A549 (cell line): Measurements from ENCODE around the gene CUEDC2. TPM values are rescaled to one million over a fixed set of nuclear protein-coding genes. Genes with fewer than 3 reads are reported as not detected.

Source experiments
- ATAC-seq, 2 experiments: fragments of 200-7000 bp in 1 of 2; fragments of >200 bp in 1 of 2; cut with Nextera tagmentation in 1 of 2; cut with Tn5 transposase in 1 of 2; 3 replicates each; pipeline versions ENCODE4 v1.8.0 to v1.9.1; 2018 to 2020; ENCODE audit warnings: mild to moderate bottlenecking in 1 of 2, moderate library complexity in 1 of 2
- CTCF ChIA-PET: fragments of 300-600 bp; sonication (Branson Sonifier 250); formaldehyde crosslinking; extraction: SDS; loops from one replicate; lab custom pipeline; 2021; ENCODE audit warnings: antibody characterized with exemption, inconsistent platforms; lab: Yijun Ruan, JAX
- POLR2A ChIA-PET: fragments of 350-600 bp; formaldehyde crosslinking; extraction: SDS; loops from one replicate; lab custom pipeline; 2021; ENCODE audit warnings: antibody characterized with exemption, inconsistent platforms; lab: Yijun Ruan, JAX
- DNase-seq, 2 experiments: peaks; one replicate each; pipeline versions ENCODE4 v3.0.0 to v3.0.0-alpha.2; 2011 to 2016; ENCODE audit warnings: low read depth in 1 of 2, low spot score in 1 of 2
- FAIRE-seq: peaks from 2 replicates; lab custom pipeline; 2011; peaks lifted over from hg19 to GRCh38; lab: Jason Lieb, UNC
- H3K27ac ChIP-seq, 2 experiments: fragments of >200 bp; sonication (Bioruptor Twin); formaldehyde crosslinking; 3 replicates each; pipeline ENCODE4 v1.5.1; 2016 to 2017
- H3K4me1 ChIP-seq: fragments of >200 bp; sonication (Bioruptor Twin); formaldehyde crosslinking; 3 replicates; pipeline ENCODE4 v1.6.1; 2016
- H3K4me2 ChIP-seq: fragments of >200 bp; sonication (Bioruptor Twin); formaldehyde crosslinking; 3 replicates; pipeline ENCODE4 v1.6.1; 2016
- H3K4me3 ChIP-seq: fragments of >200 bp; sonication (Bioruptor Twin); formaldehyde crosslinking; 3 replicates; pipeline ENCODE4 v1.5.1; 2016
- H3K9me3 ChIP-seq: fragments of >200 bp; sonication (Bioruptor Twin); formaldehyde crosslinking; 3 replicates; pipeline ENCODE4 v1.6.1; 2016
- BHLHE40 ChIP-seq: IDR thresholded peaks from 2 replicates; pipeline ENCODE4 v1.6.1; 2012; ENCODE audit warnings: low read depth, low read length, inconsistent platforms
- CBX2 ChIP-seq: fragments of 200-600 bp; sonication (generic); IDR thresholded peaks from 2 replicates; pipeline ENCODE4 v1.6.1; 2016; ENCODE audit warnings: low read depth, mild to moderate bottlenecking, borderline replicate concordance
- CHD2 ChIP-seq: fragments of 150-350 bp; IDR thresholded peaks from 2 replicates; pipeline ENCODE4 v1.6.1; 2014; ENCODE audit warnings: low read length; ENCODE audit not compliant: partially characterized antibody
- CHD4 ChIP-seq: fragments of 200-600 bp; sonication (generic); IDR thresholded peaks from 2 replicates; pipeline ENCODE4 v1.6.1; 2016; ENCODE audit warnings: antibody characterized with exemption, mild to moderate bottlenecking, borderline replicate concordance
- EP300 ChIP-seq, 2 experiments: fragments of >200 bp; sonication (Bioruptor Twin); formaldehyde crosslinking; IDR thresholded peaks; 2 replicates in 1 of 2; 3 replicates in 1 of 2; pipeline ENCODE4 v1.6.1; 2016 to 2017
- FOXS1 ChIP-seq: fragments of 250-450 bp; sonication (Bioruptor Pico); IDR thresholded peaks from 2 replicates; pipeline ENCODE4 v1.5.0; 2020; ENCODE audit warnings: mild to moderate bottlenecking, moderate library complexity
- HES2 ChIP-seq: fragments of >200 bp; sonication (Bioruptor Twin); formaldehyde crosslinking; IDR thresholded peaks from 2 replicates; pipeline ENCODE4 v1.6.1; 2016
- JUN ChIP-seq, 2 experiments: fragments of >200 bp; sonication (Bioruptor Twin); formaldehyde crosslinking; IDR thresholded peaks; 2 replicates in 1 of 2; 3 replicates in 1 of 2; pipeline ENCODE4 v1.6.1; 2016 to 2017
- KDM1A ChIP-seq: fragments of 200-600 bp; sonication (generic); IDR thresholded peaks from 2 replicates; pipeline ENCODE4 v1.6.1; 2016; ENCODE audit warnings: low read depth, mild to moderate bottlenecking
- KDM5A ChIP-seq: fragments of 200-600 bp; sonication (generic); IDR thresholded peaks from 2 replicates; pipeline ENCODE4 v1.6.1; 2016; ENCODE audit warnings: antibody characterized with exemption, mild to moderate bottlenecking
- MAZ ChIP-seq: fragments of 150-350 bp; IDR thresholded peaks from 2 replicates; pipeline ENCODE4 v1.6.1; 2014; ENCODE audit warnings: antibody characterized with exemption, low read depth, low read length, borderline replicate concordance
- MYC ChIP-seq: IDR thresholded peaks from 2 replicates; pipeline ENCODE4 v1.6.1; 2012; ENCODE audit warnings: mild to moderate bottlenecking, inconsistent platforms, low read length, improper control_type of control experiment, borderline replicate concordance
- NPAS2 ChIP-seq: fragments of 250-450 bp; sonication (Bioruptor Pico); IDR thresholded peaks from 2 replicates; pipeline ENCODE4 v1.8.0; 2022; ENCODE audit warnings: mild to moderate bottlenecking, moderate library complexity, borderline replicate concordance
- NR3C1 ChIP-seq: fragments of >200 bp; sonication (Bioruptor Twin); formaldehyde crosslinking; IDR thresholded peaks from 3 replicates; pipeline ENCODE4 v1.6.1; 2017
- PBX3 ChIP-seq: IDR thresholded peaks from 2 replicates; pipeline ENCODE4 v1.6.1; 2012
- RAD21 ChIP-seq, 2 experiments: fragments of >200 bp in 1 of 2; sonication (Bioruptor Twin) in 1 of 2; formaldehyde crosslinking in 1 of 2; IDR thresholded peaks in 1 of 2; conservative IDR thresholded peaks in 1 of 2; 2 replicates in 1 of 2; 3 replicates in 1 of 2; pipeline ENCODE4 v1.6.1; 2012 to 2018; ENCODE audit warnings: inconsistent platforms in 1 of 2
- RCOR1 ChIP-seq: fragments of 150-350 bp; IDR thresholded peaks from 2 replicates; pipeline ENCODE4 v1.6.1; 2014; ENCODE audit warnings: antibody characterized with exemption, low read length, low read depth
- RFX5 ChIP-seq: fragments of 450-650 bp; IDR thresholded peaks from 2 replicates; pipeline ENCODE4 v1.7.1; 2014; ENCODE audit warnings: antibody characterized with exemption, mild to moderate bottlenecking, moderate library complexity
- RNF2 ChIP-seq: fragments of 200-600 bp; sonication (generic); IDR thresholded peaks from 2 replicates; pipeline ENCODE4 v1.6.1; 2016; ENCODE audit warnings: low read depth, mild to moderate bottlenecking, antibody characterized with exemption, moderate library complexity, borderline replicate concordance
- TFCP2L1 ChIP-seq: fragments of 250-450 bp; sonication (Bioruptor Pico); IDR thresholded peaks from 2 replicates; pipeline ENCODE4 v1.5.0; 2021; ENCODE audit warnings: mild to moderate bottlenecking
- USF2 ChIP-seq: fragments of 450-650 bp; IDR thresholded peaks from 2 replicates; pipeline ENCODE4 v1.6.1; 2014; ENCODE audit warnings: antibody characterized with exemption
- ZC3H11A ChIP-seq: fragments of 450-650 bp; IDR thresholded peaks from 2 replicates; pipeline ENCODE4 v1.6.1; 2014; ENCODE audit warnings: antibody characterized with exemption, mild to moderate bottlenecking
- ZNF302 ChIP-seq: fragments of 250-450 bp; sonication (Bioruptor Pico); IDR thresholded peaks from 2 replicates; pipeline ENCODE4 v1.9.0; 2021; ENCODE audit warnings: inconsistent platforms, mild to moderate bottlenecking, moderate library complexity
- WGBS: methylation state at CpG from one replicate; pipeline ENCODE4 v1.1.6; 2017; ENCODE audit errors: missing lambda C conversion rate; 5-methylcytosine and 5-hydroxymethylcytosine counted together
- polyA plus RNA-seq, 4 experiments: library from polyadenylated mRNA; depleted of rRNA in 3 of 4; stranded (reverse); fragments of >200 nt; fragmentation: RNase III in 1 of 4; extraction: RNeasy Plus Mini Kit Qiagen cat#74134 plus additional on column Dnase treatment in 1 of 4; gene quantifications; 2 replicates in 3 of 4; 3 replicates in 1 of 4; pipeline ENCODE4 v1.2.3, GENCODE V29; 2011 to 2017
- TF ChIP-seq, protein P1 (sequence below): fragments of 200-600 bp; sonication (generic); IDR thresholded peaks from 2 replicates; pipeline ENCODE4 v1.6.1; 2016; ENCODE audit warnings: antibody characterized with exemption, mild to moderate bottlenecking, moderate library complexity

CUEDC2 gene
- polyA plus RNA-seq, 2 of the 4 experiments (the other 2 are of a cell fraction): 43.7 to 67.4 TPM

DNA sequence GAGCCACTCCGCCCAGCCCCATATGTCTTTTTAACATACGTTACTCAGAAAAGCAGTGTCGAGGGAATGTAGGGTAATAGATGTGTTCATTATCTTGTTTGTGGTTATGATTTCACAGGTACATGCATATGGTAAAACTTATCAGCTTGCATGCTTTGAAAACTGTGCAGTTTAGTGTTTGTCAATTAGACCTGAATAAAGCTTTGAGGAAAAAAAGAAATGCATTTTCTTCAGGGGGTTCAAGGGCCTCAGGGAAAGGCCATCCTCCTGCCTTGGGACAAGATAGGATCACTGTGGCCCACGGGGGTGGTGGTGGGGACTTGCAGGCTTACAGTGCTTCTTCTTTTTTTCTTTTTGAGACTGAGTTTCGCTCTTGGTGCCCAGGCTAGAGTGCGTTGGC is 34.9 kb upstream of the CUEDC2 start (continued):
- TF ChIP-seq KDM5A: no peak
- TF ChIP-seq RAD21 (conservative IDR thresholded peaks at IDR 0.05 in 1 of 2, IDR thresholded peaks at IDR 0.05 in 1 of 2): no peak
- TF ChIP-seq NR3C1: no peak
- no peak for TF ChIP-seq JUN (IDR thresholded peaks at IDR 0.05)
- TF ChIP-seq TFCP2L1: no peak
- TF ChIP-seq NPAS2 (CRISPR knock-in tag): no peak
- TF ChIP-seq BHLHE40: no peak
- TF ChIP-seq EP300 (IDR thresholded peaks at IDR 0.05): no peak
- TF ChIP-seq FOXS1 (CRISPR knock-in tag): no peak

- FAIRE-seq (no peak), DNase-seq (no peak), ATAC-seq (no peak)
- H3K27ac ChIP-seq: no peak overlapping the region
- ChIA-PET CTCF (interaction anchor here (0.9 to 10.9 kb wide), 9 partner anchors 13 to 234 kb away, joined by 3 to 84 read pairs (median 5); partner anchors contain the start of gene C10orf95), POLR2A (interaction anchor here (0.8 kb wide), 1 partner anchor 15 kb away, joined by 4 read pairs; no protein-coding TSS in a partner anchor)
- peaks cover 11% of the 10 kb centered on the region for H3K4me1 ChIP-seq
- H3K4me2 ChIP-seq: no peak overlapping the region
- WGBS: 64% methylated on average over 3 of the region's 3 CpGs
- no peaks in the 10 kb centered on the region for H3K9me3 ChIP-seq
- TF ChIP-seq RFX5 (no peak), CHD2 (no peak), FOXS1 (CRISPR knock-in tag) (no peak), PBX3 (no peak), RCOR1 (no peak), JUN (IDR thresholded peaks at IDR 0.05) (no peak), BHLHE40 (no peak), CHD4 (no peak), MAZ (no peak), HES2 (no peak), CBX2 (no peak), EP300 (IDR thresholded peaks at IDR 0.05) (no peak), ZC3H11A (no peak), KDM1A (no peak), RNF2 (no peak), ZNF302 (CRISPR knock-in tag) (no peak), TFCP2L1 (no peak), MYC (no peak), USF2 (no peak)
- TF ChIP-seq, protein P1, sequence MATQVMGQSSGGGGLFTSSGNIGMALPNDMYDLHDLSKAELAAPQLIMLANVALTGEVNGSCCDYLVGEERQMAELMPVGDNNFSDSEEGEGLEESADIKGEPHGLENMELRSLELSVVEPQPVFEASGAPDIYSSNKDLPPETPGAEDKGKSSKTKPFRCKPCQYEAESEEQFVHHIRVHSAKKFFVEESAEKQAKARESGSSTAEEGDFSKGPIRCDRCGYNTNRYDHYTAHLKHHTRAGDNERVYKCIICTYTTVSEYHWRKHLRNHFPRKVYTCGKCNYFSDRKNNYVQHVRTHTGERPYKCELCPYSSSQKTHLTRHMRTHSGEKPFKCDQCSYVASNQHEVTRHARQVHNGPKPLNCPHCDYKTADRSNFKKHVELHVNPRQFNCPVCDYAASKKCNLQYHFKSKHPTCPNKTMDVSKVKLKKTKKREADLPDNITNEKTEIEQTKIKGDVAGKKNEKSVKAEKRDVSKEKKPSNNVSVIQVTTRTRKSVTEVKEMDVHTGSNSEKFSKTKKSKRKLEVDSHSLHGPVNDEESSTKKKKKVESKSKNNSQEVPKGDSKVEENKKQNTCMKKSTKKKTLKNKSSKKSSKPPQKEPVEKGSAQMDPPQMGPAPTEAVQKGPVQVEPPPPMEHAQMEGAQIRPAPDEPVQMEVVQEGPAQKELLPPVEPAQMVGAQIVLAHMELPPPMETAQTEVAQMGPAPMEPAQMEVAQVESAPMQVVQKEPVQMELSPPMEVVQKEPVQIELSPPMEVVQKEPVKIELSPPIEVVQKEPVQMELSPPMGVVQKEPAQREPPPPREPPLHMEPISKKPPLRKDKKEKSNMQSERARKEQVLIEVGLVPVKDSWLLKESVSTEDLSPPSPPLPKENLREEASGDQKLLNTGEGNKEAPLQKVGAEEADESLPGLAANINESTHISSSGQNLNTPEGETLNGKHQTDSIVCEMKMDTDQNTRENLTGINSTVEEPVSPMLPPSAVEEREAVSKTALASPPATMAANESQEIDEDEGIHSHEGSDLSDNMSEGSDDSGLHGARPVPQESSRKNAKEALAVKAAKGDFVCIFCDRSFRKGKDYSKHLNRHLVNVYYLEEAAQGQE: no peak
- no peak overlapping the region for H3K4me3 ChIP-seq
Measured at GRCh38 chr10:102465466-102465865, 33.1 kb upstream of the CUEDC2 start.
